Panc1 (cell line): ENCODE results near the gene NOL4L.

Experiments used
- CTCF ChIP-seq: fragments of 450-650 bp; IDR thresholded peaks from 2 replicates; pipeline ENCODE4 v1.5.1; 2017; ENCODE audit warnings: mild to moderate bottlenecking
- POLR2AphosphoS5 ChIP-seq: IDR thresholded peaks from 2 replicates; pipeline ENCODE4 v1.6.1; 2012; ENCODE audit warnings: mild to moderate bottlenecking, low read depth, low read length, moderate library complexity

DNA sequence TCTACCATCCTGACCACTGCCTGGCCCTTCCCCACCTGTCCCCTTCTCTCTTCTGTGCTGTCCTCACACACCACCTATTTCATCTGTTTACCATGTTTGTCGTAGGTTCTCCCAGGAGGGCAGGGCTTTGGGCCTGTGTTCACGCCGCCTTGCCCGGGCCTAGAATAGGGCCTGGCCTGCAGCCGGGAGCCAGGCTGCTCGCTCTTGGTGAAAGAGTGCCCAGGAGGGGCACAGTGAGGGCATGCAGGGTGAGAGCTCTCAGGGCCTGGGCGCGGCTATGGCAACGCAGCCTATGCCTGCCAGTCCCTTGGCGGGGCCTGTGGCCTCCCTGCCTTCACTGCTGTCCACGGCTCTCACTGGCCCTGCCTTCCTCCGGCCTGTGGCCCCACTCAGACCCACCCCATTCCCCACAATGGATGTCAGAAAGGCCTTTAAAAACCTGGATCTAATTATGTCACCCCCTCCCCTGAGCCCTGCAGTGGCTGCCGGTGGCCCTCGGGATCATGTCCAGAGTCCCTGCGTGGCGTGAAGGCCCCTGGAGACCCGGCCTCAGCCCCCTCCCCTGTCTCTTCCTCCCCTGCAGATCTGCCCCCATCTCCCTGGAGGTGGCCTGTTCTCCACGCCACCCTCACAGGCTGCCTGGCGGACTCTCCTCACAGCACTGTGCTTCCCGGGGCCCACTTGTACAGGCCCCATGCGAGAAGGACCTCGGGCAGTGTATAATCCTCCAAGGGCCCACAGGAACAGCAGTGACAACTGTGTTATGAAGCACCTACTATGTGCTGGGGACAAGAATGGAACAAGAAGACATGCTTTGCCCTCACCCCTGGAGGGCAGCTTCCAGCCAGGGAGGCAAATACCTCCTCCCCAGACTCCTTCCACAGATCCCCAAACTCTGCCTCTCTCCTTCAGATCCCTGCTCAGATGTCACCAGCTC lies 22.9 kb upstream of the NOL4L start:
- TF ChIP-seq CTCF (no peak), POLR2AphosphoS5 (no peak)
